ENCODE measurements around the gene TRNP1. TPM values are rescaled to one million over a fixed set of nuclear protein-coding genes. Genes with fewer than 3 reads are reported as not detected.

The TRNP1 gene
- total and polyA plus RNA-seq, 2 of the 4 experiments (the other 2 are of a cell fraction) = 63.3 to 91.6 TPM

DNA sequence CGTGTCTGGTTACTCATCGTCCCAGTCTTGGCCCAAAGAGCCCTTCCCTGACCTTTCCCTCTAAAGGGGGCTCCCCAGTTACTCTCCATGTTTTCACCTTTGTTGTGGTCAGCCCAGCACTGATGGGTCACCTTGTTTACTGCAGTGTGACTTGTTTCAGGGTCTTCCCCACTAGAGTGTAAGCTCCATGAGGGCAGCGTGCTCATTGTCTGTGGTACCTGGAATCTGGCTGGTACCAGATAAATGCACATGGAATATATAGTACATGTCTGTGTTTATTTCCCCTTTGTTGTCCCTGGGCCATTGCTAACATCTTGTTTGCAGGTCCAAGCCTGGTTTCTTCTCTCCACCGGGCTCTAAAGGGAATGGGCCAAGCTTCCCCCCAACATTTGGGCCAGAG is 41.9 kb downstream of the TRNP1 start:
- Histone ChIP-seq H3K4me2 (ENCODE audit: low read depth, low read length) (no peak overlapping the region), H2BK15ac (ENCODE audit: low read depth, low read length) (no peak overlapping the region), H4K5ac (ENCODE audit: low read depth, low read length) (no peak overlapping the region), H3K27me3 (ENCODE audit: control insufficient read depth, insufficient read depth, low read length) (no peaks in the 10 kb centered on the region), H2BK5ac (ENCODE audit: low read depth, low read length, poor library complexity, severe bottlenecking) (no peak overlapping the region), H3K4me3 (ENCODE audit: insufficient read depth, low read depth, low read length) (no peak overlapping the region), H3K9ac (ENCODE audit: low read depth, low read length) (no peak overlapping the region), H3K9me1 (ENCODE audit: insufficient read depth, low read length) (no peaks in the 10 kb centered on the region), H3K36me3 (ENCODE audit: control insufficient read depth, insufficient read depth, low read length) (no peaks in the 10 kb centered on the region), H3K9me3 (ENCODE audit: control insufficient read depth, insufficient read depth, low read length) (no peaks in the 10 kb centered on the region), H4K91ac (ENCODE audit: insufficient read depth, low read depth, low read length) (no peak overlapping the region), H2AK5ac (ENCODE audit: low read depth, low read length) (no peak overlapping the region), H3K27ac (ENCODE audit: insufficient read depth, low read length) (no peak overlapping the region), H4K20me1 (ENCODE audit: insufficient read depth, low read length) (no peaks in the 10 kb centered on the region), H2AFZ (replicated peaks; ENCODE audit: low read length, poor library complexity) (no peak overlapping the region), H3K56ac (ENCODE audit: extremely low read depth, insufficient read depth, low read length) (no peak overlapping the region), H3K79me1 (ENCODE audit: low read depth in 1 of 2, low read length in 2 of 2) (no peaks in the 10 kb centered on the region), H2BK120ac (ENCODE audit: low read depth, low read length) (no peak overlapping the region), H4K8ac (ENCODE audit: low read depth in 2 of 2, low read length in 2 of 2) (no peak overlapping the region), H3K23ac (ENCODE audit: low read depth, low read length) (no peak overlapping the region), H3K4me1 (ENCODE audit: control insufficient read depth, insufficient read depth, low read length) (peaks cover 4% of the 10 kb centered on the region), H3K14ac (replicated peaks; ENCODE audit: low read depth, low read length) (no peak overlapping the region), H2AK9ac (replicated peaks; ENCODE audit: low read depth, low read length, poor library complexity) (no peak overlapping the region), H3K18ac (ENCODE audit: low read depth, low read length) (no peak overlapping the region), H2BK20ac (ENCODE audit: low read depth, low read length) (no peak overlapping the region), H3K4ac (ENCODE audit: low read depth, low read length) (no peak overlapping the region)
- no TSS peak for BruUV-seq (replicated peaks)
- ChIA-PET CTCF (interaction anchor here (0.7 to 5.0 kb wide), 2 partner anchors 9 to 64 kb away, joined by 3 to 17 read pairs; no protein-coding TSS in a partner anchor), POLR2A (ENCODE audit: unreplicated experiment) (interaction anchor here (0.6 kb wide), 1 partner anchor 264 kb away, joined by 4 read pairs; no protein-coding TSS in a partner anchor)
- intact Hi-C loops (cut with micrococcal nuclease) (no loop called here), in situ Hi-C loops (cut with MboI; ENCODE audit: low sequenced_read_pairs) (no loop called here), dilution Hi-C loops (cut with HindIII; ENCODE audit: low sequenced_read_pairs, unreplicated experiment) (no loop called here)
- no CpG with 5 or more reads among the region's 4 CpGs for WGBS, 2 experiments (ENCODE audit: extremely low coverage in 2 of 2, insufficient read length in 1 of 2)
- TF ChIP-seq MAFK (IDR thresholded peaks at IDR 0.05; ENCODE audit: low read depth, low read length) (no peak), CEBPB (IDR thresholded peaks at IDR 0.05; ENCODE audit: low read depth, low read length) (no peak), POLR2A (IDR thresholded peaks at IDR 0.05; ENCODE audit: low read depth, low read length) (no peak), FOS (IDR thresholded peaks at IDR 0.05; ENCODE audit: low read depth, low read length) (no peak), MAZ (IDR thresholded peaks at IDR 0.05; ENCODE audit: borderline replicate concordance, low read depth, low read length) (no peak), SMC3 (IDR thresholded peaks at IDR 0.05; ENCODE audit: low read depth, low read length) (no peak), CHD1 (IDR thresholded peaks at IDR 0.05; ENCODE audit: low read depth, low read length) (no peak), BHLHE40 (IDR thresholded peaks at IDR 0.05; ENCODE audit: low read depth, low read length) (no peak), MXI1 (IDR thresholded peaks at IDR 0.05; ENCODE audit: borderline replicate concordance, low read depth, low read length) (no peak), NFE2L2 (IDR thresholded peaks at IDR 0.05; ENCODE audit: low read depth, low read length) (no peak), RAD21 (IDR thresholded peaks at IDR 0.05; ENCODE audit: low read length) (no peak), RCOR1 (IDR thresholded peaks at IDR 0.05; ENCODE audit: insufficient replicate concordance, low read length) (no peak), RFX5 (IDR thresholded peaks at IDR 0.05; ENCODE audit: low read depth, low read length) (no peak)
- TF ChIP-seq, protein P1, sequence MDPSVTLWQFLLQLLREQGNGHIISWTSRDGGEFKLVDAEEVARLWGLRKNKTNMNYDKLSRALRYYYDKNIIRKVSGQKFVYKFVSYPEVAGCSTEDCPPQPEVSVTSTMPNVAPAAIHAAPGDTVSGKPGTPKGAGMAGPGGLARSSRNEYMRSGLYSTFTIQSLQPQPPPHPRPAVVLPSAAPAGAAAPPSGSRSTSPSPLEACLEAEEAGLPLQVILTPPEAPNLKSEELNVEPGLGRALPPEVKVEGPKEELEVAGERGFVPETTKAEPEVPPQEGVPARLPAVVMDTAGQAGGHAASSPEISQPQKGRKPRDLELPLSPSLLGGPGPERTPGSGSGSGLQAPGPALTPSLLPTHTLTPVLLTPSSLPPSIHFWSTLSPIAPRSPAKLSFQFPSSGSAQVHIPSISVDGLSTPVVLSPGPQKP (IDR thresholded peaks at IDR 0.05; ENCODE audit: borderline replicate concordance, low read depth, low read length) = no peak
- TF ChIP-seq, protein P2, sequence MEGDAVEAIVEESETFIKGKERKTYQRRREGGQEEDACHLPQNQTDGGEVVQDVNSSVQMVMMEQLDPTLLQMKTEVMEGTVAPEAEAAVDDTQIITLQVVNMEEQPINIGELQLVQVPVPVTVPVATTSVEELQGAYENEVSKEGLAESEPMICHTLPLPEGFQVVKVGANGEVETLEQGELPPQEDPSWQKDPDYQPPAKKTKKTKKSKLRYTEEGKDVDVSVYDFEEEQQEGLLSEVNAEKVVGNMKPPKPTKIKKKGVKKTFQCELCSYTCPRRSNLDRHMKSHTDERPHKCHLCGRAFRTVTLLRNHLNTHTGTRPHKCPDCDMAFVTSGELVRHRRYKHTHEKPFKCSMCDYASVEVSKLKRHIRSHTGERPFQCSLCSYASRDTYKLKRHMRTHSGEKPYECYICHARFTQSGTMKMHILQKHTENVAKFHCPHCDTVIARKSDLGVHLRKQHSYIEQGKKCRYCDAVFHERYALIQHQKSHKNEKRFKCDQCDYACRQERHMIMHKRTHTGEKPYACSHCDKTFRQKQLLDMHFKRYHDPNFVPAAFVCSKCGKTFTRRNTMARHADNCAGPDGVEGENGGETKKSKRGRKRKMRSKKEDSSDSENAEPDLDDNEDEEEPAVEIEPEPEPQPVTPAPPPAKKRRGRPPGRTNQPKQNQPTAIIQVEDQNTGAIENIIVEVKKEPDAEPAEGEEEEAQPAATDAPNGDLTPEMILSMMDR (conservative IDR thresholded peaks at IDR 0.05; ENCODE audit: low read depth, low read length) = no peak
- TF ChIP-seq, protein P3, sequence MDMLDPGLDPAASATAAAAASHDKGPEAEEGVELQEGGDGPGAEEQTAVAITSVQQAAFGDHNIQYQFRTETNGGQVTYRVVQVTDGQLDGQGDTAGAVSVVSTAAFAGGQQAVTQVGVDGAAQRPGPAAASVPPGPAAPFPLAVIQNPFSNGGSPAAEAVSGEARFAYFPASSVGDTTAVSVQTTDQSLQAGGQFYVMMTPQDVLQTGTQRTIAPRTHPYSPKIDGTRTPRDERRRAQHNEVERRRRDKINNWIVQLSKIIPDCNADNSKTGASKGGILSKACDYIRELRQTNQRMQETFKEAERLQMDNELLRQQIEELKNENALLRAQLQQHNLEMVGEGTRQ (IDR thresholded peaks at IDR 0.05; ENCODE audit: low read depth, low read length) = no peak
- no peak for DNase-seq
- no peak for ATAC-seq (ENCODE audit: low read depth)
